ENCODE results near the gene TMEM179B. TPM values are rescaled to one million over a fixed set of nuclear protein-coding genes. Genes with fewer than 3 reads are reported as not detected.
"Not testable (repeated sequence)": the region's sequence is repeated elsewhere in the genome, so short reads cannot be mapped to it uniquely, and the experiment has no call there.

TMEM179B gene, protein sequence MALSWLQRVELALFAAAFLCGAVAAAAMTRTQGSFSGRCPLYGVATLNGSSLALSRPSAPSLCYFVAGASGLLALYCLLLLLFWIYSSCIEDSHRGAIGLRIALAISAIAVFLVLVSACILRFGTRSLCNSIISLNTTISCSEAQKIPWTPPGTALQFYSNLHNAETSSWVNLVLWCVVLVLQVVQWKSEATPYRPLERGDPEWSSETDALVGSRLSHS
- polyA plus RNA-seq (ENCODE audit: low read depth in 6 of 6), result 100 to 1,000 TPM; 145 to 275 (median 160) TPM

DNA sequence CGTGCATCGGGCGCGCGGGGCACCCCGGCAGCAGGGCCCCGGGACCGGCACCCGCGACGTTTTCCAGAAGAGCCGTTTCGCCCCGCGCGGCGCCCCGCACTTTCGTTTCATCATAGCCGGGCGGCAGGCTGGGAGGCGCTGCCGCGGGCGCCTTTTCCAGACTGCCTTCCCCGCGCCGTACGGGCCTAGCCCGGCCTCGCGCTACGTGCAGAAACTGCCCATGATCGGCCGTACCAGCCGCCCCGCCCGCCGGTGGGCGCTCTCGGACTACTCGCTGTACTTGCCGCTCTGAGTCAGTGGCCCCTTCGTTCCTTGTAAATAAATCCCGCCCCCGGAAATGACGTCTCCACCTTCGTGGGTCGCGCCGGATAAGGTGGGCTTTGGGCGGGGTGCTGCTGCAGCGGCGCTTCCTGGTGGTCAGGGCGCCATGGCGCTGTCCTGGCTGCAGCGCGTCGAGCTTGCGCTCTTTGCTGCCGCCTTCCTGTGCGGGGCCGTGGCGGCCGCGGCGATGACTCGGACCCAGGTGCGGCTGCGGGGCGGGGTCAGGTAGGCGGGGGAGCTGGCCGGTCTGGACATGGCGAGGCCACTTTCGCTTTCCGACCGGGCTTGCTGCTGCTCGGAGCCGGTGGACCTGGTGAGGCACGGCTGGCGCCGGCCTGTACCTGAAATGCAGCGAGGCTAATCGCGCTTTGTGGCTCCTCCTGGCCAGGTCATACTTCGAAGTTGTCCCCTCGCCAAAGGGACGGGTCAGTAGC lies at the start of gene TMEM179B:
TMEM179B (plus strand) TSS at position 398 of the 755 bp plus-strand sequence; CDS start at position 428, 30 bp downstream.
- peak; percentile 73 to 76 for ATAC-seq (ENCODE audit: low read depth in 2 of 2)

DNA sequence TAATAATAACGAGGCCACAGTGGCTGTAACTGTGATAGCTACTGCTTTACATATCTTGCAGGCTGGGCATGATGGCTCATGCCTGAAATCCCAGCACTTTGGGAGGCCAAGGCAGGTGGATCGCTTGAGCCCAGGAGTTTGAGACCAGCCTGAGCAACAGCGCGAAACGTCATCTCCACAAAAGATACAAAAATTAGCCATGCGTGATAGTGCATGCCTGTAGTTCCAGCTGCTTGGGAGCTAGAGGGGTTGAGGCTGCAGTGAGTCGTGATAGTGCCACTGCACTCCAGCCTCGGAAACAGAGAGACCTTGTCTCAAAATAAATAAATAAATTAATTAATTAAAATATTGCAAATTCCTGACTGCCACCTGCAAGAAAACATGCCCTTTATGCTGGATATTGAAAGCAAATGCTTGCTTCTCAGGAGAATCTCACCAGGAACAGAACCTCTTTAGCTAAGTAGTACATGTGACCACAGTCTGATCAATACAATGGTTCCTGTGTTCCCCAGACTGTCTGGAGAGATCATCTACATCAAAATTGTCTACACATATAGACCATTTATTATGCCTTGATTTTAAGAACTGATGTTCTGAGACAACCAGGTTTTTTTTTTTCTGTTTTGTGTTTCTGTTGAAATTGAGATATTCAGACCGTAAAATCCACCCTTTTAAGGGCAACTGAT lies 39.6 kb upstream of the TMEM179B start:
- Mint-ChIP-seq H3K36me3 (no peaks in the 10 kb centered on the region), H3K27me3 (no peaks in the 10 kb centered on the region), H3K4me1 (peaks cover 6 to 15% (median 14%) of the 10 kb centered on the region in 3 donors), H3K9me3 (no peaks in the 10 kb centered on the region), H3K4me3 (no peak overlapping the region), H3K27ac (no peak overlapping the region)
- DNase-seq (no peak), ATAC-seq (ENCODE audit: low read depth in 2 of 2) (no peak)

More for the DNA sequence above, at the start of gene TMEM179B:
- H3K36me3 Mint-ChIP-seq, result no peaks in the 10 kb centered on the region
- peak within 1 kb of the TSS; percentile 90 to 97 (median 96) for H3K27ac Mint-ChIP-seq
- no peaks in the 10 kb centered on the region for H3K27me3 Mint-ChIP-seq
- H3K4me1 Mint-ChIP-seq, result peaks cover 31 to 52% (median 47%) of the 10 kb centered on the region in 3 donors
- peak within 1 kb of the TSS; percentile 93 to 98 (median 96) for H3K4me3 Mint-ChIP-seq
- DNase-seq, result peak; percentile 97
- no peaks in the 10 kb centered on the region for H3K9me3 Mint-ChIP-seq

DNA sequence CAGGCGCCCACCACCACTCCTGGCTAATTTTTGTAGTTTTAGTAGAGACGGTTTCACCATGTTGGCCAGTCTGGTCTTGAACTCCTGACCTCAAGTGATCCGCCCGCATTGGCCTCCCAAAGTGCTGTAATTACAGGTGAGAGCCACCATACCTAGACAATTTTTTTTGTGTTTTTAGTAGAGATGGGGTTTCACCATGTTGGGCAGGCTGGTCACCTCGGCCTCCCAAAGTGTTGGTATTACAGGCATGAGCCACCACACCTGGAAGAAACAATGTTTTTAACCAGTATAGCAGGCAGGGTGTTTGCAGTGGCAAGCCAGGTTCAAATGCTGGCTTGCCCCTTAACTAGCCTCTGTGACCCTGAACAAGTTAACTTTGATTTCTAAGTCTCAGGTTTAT lies 37.3 kb upstream of the TMEM179B start:
- H3K36me3 Mint-ChIP-seq, H3K9me3 Mint-ChIP-seq: not testable (repeated sequence)

DNA sequence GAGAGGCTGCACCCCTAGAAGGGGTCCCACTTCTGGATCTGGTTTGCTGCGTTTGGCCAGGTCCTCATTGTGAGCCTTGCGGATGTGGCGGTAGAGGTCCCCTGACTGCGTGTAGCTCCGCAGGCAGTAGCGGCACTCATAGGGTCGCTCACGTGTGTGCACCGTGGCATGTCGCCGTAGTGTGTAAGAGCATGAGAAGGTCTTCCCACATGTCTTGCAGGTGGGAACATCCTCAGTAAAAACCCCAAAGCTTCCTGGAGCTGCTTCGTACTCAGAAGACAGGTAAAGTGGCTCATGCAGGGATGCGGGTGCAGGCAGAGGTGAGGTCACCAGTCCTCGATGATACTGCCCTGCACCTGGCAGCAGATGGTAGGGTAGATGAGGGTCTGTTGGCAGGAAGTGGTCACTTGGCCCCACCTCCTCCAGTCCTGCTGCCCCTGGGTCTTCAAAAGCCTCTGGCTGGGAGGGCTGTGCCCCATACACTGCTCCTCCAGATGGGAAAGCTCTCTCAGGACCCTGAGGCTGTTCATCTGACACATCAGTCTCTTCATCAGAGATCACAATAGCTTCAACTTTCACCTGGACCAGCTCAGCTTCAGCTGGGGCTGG lies 34.9 kb upstream of the TMEM179B start:
- H3K36me3 Mint-ChIP-seq, result no peaks in the 10 kb centered on the region
- no peaks in the 10 kb centered on the region for H3K9me3 Mint-ChIP-seq
- ATAC-seq (ENCODE audit: low read depth in 2 of 2), result no peak
- DNase-seq, result no peak
- H3K4me3 Mint-ChIP-seq, result peak overlapping the region in 6 of 8 donors; percentile 10 to 100 (median 82)
- H3K27ac Mint-ChIP-seq, result peak overlapping the region in 2 of 6 donors; percentile 49 to 88
- peaks cover 14 to 29% (median 26%) of the 10 kb centered on the region in 3 donors for H3K4me1 Mint-ChIP-seq
- no peaks in the 10 kb centered on the region for H3K27me3 Mint-ChIP-seq

More for the DNA sequence above, 37.3 kb upstream of the TMEM179B start:
- DNase-seq; H3K27me3 Mint-ChIP-seq; H3K4me3 Mint-ChIP-seq; ATAC-seq (ENCODE audit: low read depth in 2 of 2): not testable (repeated sequence)
- Mint-ChIP-seq H3K27ac (peak overlapping the region in 2 of 6 donors; percentile 31 to 63), H3K4me1 (peaks cover 14 to 29% (median 26%) of the 10 kb centered on the region in 3 donors)

DNA sequence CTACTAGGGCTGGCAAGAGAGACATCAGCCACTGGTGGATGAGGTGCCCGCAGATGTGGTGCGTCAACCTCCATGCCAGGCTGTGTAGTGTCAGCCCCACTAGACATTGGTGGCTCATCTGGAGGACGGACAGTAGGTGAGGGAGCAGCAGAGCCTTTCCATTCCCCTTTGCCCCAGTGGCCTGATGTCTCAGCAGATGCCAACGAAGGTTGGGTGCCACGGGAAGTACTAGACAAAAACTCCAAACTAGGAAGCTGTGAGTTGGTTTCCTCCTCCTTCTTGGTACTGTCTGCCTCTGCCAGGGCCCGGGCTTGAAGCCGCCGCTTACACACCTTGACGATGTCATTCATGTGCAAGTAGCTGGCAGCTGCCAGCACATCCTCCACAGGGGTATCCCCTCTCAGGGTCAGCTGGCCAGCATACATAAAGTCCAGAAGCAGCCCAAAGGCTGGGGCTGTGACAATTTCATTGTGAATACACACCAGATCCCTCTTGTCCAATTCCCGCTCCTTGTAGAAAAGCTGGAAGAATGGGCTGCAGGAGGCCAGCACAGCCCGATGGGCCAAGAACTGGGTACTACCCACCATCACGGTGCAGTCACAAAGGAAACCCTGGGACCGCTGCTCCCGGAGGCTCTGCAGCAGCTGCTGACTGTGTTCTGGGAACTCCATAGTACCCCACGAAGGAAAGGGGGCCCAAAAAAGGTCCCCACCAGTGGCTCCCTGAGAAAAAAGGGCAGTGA lies 34.0 kb upstream of the TMEM179B start:
- no peaks in the 10 kb centered on the region for H3K27me3 Mint-ChIP-seq
- H3K9me3 Mint-ChIP-seq, result no peaks in the 10 kb centered on the region
- DNase-seq (no peak), ATAC-seq (ENCODE audit: low read depth in 2 of 2) (no peak)
- no peaks in the 10 kb centered on the region for H3K36me3 Mint-ChIP-seq
- peak overlapping the region in 4 of 6 donors; percentile 84 to 99 (median 98) for H3K27ac Mint-ChIP-seq
- peak overlapping the region; percentile 87 to 100 (median 99) for H3K4me3 Mint-ChIP-seq
- peaks cover 14 to 29% (median 26%) of the 10 kb centered on the region in 3 donors for H3K4me1 Mint-ChIP-seq

DNA sequence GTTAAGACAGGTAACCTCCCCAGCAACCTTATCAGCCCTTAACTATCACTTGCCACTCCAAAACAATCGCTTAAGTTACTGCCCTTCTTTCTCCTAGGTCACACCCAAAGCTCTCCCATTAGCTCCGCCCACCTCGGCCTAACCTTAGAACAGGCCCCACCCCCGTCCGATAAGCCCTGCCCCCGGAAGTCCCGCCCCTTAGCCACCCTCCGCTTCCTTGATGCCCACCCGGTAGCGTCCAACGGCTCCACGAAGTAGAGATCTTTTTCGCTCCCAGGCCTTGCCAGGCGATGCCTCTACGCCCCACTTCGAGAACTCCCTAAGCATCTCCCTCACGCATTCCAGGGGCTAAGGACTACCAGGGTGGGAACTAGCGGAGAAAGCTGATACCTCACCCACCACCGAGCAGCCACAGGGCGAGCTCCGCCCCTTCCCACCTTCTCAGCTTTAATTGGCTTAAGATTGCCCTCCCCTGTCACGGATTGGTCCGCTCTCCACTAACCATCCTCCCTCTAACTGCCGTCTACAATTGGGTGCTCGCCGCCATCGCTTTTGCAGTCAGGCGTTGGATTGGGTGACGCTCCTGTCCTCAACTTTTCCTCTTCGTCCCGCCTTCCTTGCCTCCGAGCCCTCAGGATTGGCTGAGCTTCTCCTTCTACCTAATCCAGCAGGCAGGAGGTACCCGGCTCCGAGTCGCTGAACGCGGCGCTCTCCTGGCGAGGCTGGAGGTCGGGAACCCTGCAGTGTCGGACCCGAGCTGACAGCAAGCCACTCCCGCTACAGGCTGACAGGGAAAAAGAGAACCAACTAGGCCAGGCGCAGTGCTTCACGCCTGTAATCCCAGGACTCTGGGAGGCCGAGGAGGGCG lies 33.2 kb upstream of the TMEM179B start, which contains the start of gene ZBTB3:
ZBTB3 (minus strand) TSS at position 425 of the 868 bp plus-strand sequence. CDS start 496 bp downstream, outside the sequence.
- H3K27ac Mint-ChIP-seq, result peak within 1 kb of the TSS; percentile 76 to 99 (median 98)
- peak within 1 kb of the TSS; percentile 87 to 100 (median 99) for H3K4me3 Mint-ChIP-seq
- no peaks in the 10 kb centered on the region for H3K9me3 Mint-ChIP-seq
- no peaks in the 10 kb centered on the region for H3K36me3 Mint-ChIP-seq
- peaks cover 10 to 26% (median 21%) of the 10 kb centered on the region in 3 donors for H3K4me1 Mint-ChIP-seq
- H3K27me3 Mint-ChIP-seq, result no peaks in the 10 kb centered on the region
- peak; percentile 92 to 95 for ATAC-seq (ENCODE audit: low read depth in 2 of 2)
- peak; percentile 98 for DNase-seq

DNA sequence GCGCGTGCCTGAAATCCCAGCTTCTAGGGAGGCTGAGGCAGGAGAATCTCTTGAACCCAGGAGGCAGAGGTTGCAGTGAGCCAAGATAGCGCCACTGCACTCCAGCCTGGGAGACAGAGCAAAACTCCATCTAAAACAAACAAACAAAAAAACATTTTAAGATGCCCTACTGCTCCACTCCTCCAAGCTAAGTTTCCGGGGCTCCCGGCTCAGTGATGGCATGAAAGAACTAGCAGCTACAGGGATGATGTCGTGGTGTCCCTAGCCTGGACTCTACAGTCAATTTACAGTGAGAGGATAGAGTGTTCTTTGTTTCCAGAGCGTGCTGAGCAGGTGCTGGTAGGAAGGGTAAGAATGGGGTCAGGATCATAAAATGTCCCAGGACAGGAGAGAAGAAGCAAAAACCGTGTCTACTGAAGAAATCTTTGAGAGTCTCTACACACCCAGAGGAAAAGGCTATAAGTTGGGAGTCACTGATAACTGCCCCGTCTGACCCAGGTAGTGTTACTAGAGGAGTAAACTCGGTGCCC lies 32.1 kb upstream of the TMEM179B start:
- Mint-ChIP-seq H3K27me3 (no peaks in the 10 kb centered on the region), H3K4me3 (peak overlapping the region; percentile 9 to 100 (median 93)), H3K36me3 (no peaks in the 10 kb centered on the region), H3K4me1 (peaks cover 7 to 21% (median 19%) of the 10 kb centered on the region in 3 donors), H3K9me3 (no peaks in the 10 kb centered on the region), H3K27ac (peak overlapping the region in 3 of 6 donors; percentile 11 to 72 (median 31))
- DNase-seq (no peak), ATAC-seq (ENCODE audit: low read depth in 2 of 2) (no peak)

DNA sequence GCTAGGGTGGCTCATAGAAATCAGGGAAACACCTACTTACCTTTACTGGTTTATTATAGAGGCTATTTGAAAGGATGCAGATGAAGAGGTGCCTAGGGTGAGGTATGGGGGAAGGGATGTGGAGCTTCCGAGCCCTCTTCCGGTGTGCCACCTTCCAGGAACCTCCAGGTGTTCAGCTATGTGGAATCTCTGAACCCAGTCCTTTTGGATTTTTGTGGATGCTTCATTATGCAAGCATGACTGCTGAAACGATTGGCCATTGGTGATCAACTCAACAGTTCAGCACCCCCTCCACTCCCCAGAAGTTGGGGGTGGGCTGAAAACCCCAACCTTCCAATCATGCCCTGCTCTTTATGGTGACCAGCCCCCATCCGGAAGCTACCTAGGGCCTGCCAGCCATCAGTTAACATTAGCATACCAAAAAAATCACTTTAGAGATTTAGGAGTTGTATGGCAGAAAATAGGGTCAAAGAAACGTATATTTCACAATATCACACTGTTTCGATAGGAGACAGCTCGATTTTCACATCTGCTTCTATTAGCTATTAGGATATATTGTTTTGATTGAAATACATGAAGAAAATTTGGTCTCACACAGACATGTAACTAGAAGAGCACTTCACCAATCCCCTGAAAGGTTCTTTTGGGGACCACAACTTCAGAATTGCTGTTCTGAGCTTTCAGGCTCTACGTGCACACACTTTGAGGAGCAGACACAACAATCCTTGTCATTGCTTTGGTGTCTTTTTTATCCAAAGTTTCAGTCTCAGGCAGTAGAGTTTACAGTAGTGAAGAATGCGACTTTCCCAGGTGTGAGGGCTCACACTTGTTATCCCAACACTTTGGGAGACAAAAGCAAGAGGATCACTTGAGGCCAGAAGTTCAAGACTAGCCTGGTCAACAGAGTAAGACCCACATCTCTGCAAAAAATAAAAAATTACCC lies 29.1 kb upstream of the TMEM179B start:
- ATAC-seq (ENCODE audit: low read depth in 2 of 2) (no peak), DNase-seq (no peak)
- H3K27me3 Mint-ChIP-seq, result no peaks in the 10 kb centered on the region
- peaks cover 20 to 33% (median 29%) of the 10 kb centered on the region in 3 donors for H3K4me1 Mint-ChIP-seq
- H3K36me3 Mint-ChIP-seq, result peaks cover 0 to 3% of the 10 kb centered on the region in 2 donors
- no peaks in the 10 kb centered on the region for H3K9me3 Mint-ChIP-seq
- H3K27ac Mint-ChIP-seq, result no peak overlapping the region
- H3K4me3 Mint-ChIP-seq, result peak overlapping the region in 2 of 8 donors; percentile 1 to 48

DNA sequence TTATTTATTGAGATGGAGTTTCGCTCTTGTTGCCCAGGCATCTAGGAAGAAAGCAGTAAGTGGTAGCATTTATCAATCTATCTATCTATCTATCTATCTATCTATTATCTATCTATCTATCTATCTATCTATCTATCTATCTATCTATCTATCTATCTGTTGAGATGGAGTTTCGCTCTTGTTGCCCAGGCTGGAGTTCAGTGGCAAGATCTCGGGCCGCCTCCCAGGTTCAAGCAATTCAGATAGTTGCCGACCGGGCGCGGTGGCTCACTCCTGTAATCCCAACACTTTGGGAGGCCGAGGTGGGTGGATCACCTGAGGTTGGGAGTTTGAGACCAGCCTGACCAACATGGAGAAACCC lies 26.4 kb upstream of the TMEM179B start:
- H3K4me1 Mint-ChIP-seq, result peaks cover 16 to 37% (median 22%) of the 10 kb centered on the region in 3 donors
- peak overlapping the region; percentile 93 to 99 (median 98) for H3K4me3 Mint-ChIP-seq
- not testable (repeated sequence) for H3K9me3 Mint-ChIP-seq; DNase-seq; H3K27me3 Mint-ChIP-seq; H3K36me3 Mint-ChIP-seq; ATAC-seq (ENCODE audit: low read depth in 2 of 2)
- H3K27ac Mint-ChIP-seq, result peak overlapping the region in 3 of 6 donors; percentile 91 to 98 (median 96)

DNA sequence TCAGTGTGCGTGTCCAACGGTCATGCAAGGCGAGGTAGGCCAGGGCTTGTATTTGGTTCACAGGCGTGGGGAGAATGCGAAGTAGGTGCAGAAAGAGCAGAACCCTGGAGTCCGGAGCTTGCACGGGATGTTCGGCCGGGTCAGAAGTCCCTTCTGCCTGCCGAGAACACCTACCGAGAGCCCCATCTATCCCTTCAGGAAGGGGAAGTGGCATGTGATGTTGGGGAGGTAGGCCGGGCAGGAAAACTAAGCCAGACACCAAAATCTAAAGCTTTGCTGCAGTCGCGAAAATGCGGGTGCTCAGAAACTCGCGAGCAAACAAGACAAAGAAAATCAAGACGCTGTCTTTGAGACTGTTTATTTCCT lies 16.4 kb upstream of the TMEM179B start:
- peak overlapping the region; percentile 89 to 99 (median 96) for H3K27ac Mint-ChIP-seq
- DNase-seq, result no peak
- H3K36me3 Mint-ChIP-seq, result peaks cover 0 to 9% of the 10 kb centered on the region in 2 donors
- H3K4me1 Mint-ChIP-seq, result peaks cover 26 to 39% (median 34%) of the 10 kb centered on the region in 3 donors
- H3K27me3 Mint-ChIP-seq, result no peaks in the 10 kb centered on the region
- peak overlapping the region; percentile 88 to 99 (median 95) for H3K4me3 Mint-ChIP-seq
- peak; percentile 1 to 2 for ATAC-seq (ENCODE audit: low read depth in 2 of 2)
- H3K9me3 Mint-ChIP-seq, result no peaks in the 10 kb centered on the region
